ENCODE measurements around the gene IPO5.

DNA sequence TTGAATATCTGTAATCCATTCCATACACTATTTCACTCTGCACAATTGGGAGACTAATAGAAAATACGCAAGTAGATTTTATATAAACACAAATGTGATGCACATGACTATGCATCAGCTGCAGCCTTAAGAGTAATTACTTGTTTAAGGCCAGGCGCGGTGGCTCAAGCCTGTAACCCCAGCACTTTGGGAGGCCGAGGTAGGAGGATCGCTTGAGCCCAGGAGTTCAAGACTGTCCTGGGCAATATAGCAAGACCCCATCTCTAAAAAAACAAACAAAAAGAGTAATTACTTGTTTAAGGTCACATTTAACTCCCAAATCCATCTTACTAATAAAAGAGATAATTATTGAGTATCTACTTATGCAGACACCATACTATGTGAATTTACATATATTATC lies 18.0 kb downstream of the IPO5 start:
- TF ChIP-seq, protein P1, sequence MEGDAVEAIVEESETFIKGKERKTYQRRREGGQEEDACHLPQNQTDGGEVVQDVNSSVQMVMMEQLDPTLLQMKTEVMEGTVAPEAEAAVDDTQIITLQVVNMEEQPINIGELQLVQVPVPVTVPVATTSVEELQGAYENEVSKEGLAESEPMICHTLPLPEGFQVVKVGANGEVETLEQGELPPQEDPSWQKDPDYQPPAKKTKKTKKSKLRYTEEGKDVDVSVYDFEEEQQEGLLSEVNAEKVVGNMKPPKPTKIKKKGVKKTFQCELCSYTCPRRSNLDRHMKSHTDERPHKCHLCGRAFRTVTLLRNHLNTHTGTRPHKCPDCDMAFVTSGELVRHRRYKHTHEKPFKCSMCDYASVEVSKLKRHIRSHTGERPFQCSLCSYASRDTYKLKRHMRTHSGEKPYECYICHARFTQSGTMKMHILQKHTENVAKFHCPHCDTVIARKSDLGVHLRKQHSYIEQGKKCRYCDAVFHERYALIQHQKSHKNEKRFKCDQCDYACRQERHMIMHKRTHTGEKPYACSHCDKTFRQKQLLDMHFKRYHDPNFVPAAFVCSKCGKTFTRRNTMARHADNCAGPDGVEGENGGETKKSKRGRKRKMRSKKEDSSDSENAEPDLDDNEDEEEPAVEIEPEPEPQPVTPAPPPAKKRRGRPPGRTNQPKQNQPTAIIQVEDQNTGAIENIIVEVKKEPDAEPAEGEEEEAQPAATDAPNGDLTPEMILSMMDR (optimal IDR thresholded peaks at IDR 0.05 in 1 of 3, IDR thresholded peaks at IDR 0.05 in 1 of 3, conservative IDR thresholded peaks at IDR 0.05 in 1 of 3; ENCODE audit: extremely low read depth in 1 of 3, insufficient read depth in 2 of 3, low read length in 3 of 3), result no peak
- TF ChIP-seq EZH2 (IDR thresholded peaks at IDR 0.05; ENCODE audit: low read length), result no peak

Data from keratinocyte (primary cell).